ENCODE data around the gene CLCN6.

DNA sequence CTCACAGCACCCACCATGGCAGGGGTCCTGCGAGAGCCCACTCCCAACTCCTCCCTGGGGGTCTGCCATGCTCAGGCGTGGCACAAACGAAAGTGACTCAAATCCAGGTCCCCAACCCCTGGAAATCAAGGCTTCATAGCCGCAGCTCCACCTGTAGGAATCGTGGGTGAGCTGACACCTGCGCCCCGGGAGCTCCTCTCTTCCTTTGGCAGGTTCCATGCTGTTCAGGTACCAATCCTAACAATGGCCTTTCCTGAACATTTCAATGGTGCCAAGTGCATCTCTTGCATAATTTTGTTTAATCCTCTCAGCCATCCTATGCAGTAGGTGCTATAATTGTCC lies 81.6 kb downstream of the CLCN6 start:
- TF ChIP-seq ZNF384 (IDR thresholded peaks at IDR 0.05; ENCODE audit: borderline replicate concordance, low read depth, low read length) (no peak), REST (IDR thresholded peaks at IDR 0.05; ENCODE audit: low read depth, low read length) (no peak), NBN (IDR thresholded peaks at IDR 0.05) (no peak), BHLHE40 (IDR thresholded peaks at IDR 0.05; ENCODE audit: borderline replicate concordance in 1 of 2, low read depth in 2 of 2, low read length in 1 of 2) (no peak), CHD2 (IDR thresholded peaks at IDR 0.05; ENCODE audit: borderline replicate concordance, low read depth, low read length) (no peak), ZNF274 (IDR thresholded peaks at IDR 0.05; ENCODE audit: insufficient read depth, insufficient read length) (no peak), TAF1 (IDR thresholded peaks at IDR 0.05; ENCODE audit: borderline replicate concordance, low read depth, low read length) (no peak), ZNF207 (IDR thresholded peaks at IDR 0.05; ENCODE audit: borderline replicate concordance) (no peak), CREM (IDR thresholded peaks at IDR 0.05; ENCODE audit: low read depth) (no peak), CBX5 (IDR thresholded peaks at IDR 0.05; ENCODE audit: low read depth) (no peak), EZH2 (IDR thresholded peaks at IDR 0.05; ENCODE audit: borderline replicate concordance, control insufficient read depth, low read depth, low read length) (no peak)
- TF ChIP-seq, protein P1, sequence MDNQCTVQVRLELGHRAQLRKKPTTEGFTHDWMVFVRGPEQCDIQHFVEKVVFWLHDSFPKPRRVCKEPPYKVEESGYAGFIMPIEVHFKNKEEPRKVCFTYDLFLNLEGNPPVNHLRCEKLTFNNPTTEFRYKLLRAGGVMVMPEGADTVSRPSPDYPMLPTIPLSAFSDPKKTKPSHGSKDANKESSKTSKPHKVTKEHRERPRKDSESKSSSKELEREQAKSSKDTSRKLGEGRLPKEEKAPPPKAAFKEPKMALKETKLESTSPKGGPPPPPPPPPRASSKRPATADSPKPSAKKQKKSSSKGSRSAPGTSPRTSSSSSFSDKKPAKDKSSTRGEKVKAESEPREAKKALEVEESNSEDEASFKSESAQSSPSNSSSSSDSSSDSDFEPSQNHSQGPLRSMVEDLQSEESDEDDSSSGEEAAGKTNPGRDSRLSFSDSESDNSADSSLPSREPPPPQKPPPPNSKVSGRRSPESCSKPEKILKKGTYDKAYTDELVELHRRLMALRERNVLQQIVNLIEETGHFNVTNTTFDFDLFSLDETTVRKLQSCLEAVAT (IDR thresholded peaks at IDR 0.05) = no peak
